Panc1 (cell line): ENCODE data around the gene TCF20. TPM values are rescaled to one million over a fixed set of nuclear protein-coding genes. Genes with fewer than 3 reads are reported as not detected.

Experiments used
- ATAC-seq: fragments of 200-7000 bp; cut with Tn5 transposase; 2 replicates; pipeline ENCODE4 v1.9.1; 2020; ENCODE audit warnings: mild to moderate bottlenecking, moderate library complexity
- BruUV-seq: library from RNA; stranded (reverse); fragments of 400-500 nt; replicated peaks from 2 replicates; lab custom pipeline; 2021; lab: Mats Ljungman, UMichigan
- CTCF ChIA-PET: fragments of 300-600 bp; sonication (Branson Sonifier 250); formaldehyde crosslinking; loops from one replicate; lab custom pipeline; 2022; ENCODE audit warnings: antibody characterized with exemption; lab: Charles Lee
- POLR2A ChIA-PET: fragments of 300-600 bp; sonication (Branson Sonifier 250); formaldehyde crosslinking; loops from one replicate; lab custom pipeline; 2022; ENCODE audit warnings: antibody characterized with exemption; lab: Charles Lee
- DNase-seq: peaks from one replicate; pipeline ENCODE4 v3.0.0-alpha.2; 2010; ENCODE audit warnings: low read depth, low spot score
- H3K27ac ChIP-seq: 2 replicates; pipeline ENCODE4 v1.5.1; 2011; ENCODE audit warnings: mild to moderate bottlenecking, low read length, inconsistent platforms
- H3K27me3 ChIP-seq: fragments of 200-500 bp; sonication (Bioruptor generic); 2 replicates; pipeline ENCODE4 v1.6.0; 2014; ENCODE audit warnings: low read length, inconsistent platforms; ENCODE audit not compliant: control insufficient read depth, insufficient read depth
- H3K36me3 ChIP-seq: fragments of 200-500 bp; sonication (Bioruptor generic); 2 replicates; pipeline ENCODE4 v1.5.1; 2014; ENCODE audit warnings: inconsistent platforms, mild to moderate bottlenecking, low read length, moderate library complexity; ENCODE audit not compliant: control insufficient read depth, insufficient read depth
- H3K4me1 ChIP-seq: 2 replicates; pipeline ENCODE4 v1.5.1; 2011; ENCODE audit warnings: inconsistent platforms, mild to moderate bottlenecking, low read length, moderate library complexity; ENCODE audit not compliant: control insufficient read depth, insufficient read depth
- H3K4me3 ChIP-seq, 2 experiments: 2 replicates each; pipeline ENCODE4 v1.5.1; 2011 to 2012; ENCODE audit warnings: low read depth in 2 of 2, low read length in 2 of 2, mild to moderate bottlenecking in 2 of 2, inconsistent platforms in 1 of 2, moderate library complexity in 1 of 2
- H3K9me3 ChIP-seq: fragments of 200-500 bp; sonication (Bioruptor generic); 2 replicates; pipeline ENCODE4 v1.5.1; 2014; ENCODE audit warnings: low read depth, mild to moderate bottlenecking, inconsistent platforms, low read length, moderate library complexity; ENCODE audit not compliant: control insufficient read depth, insufficient read depth
- CTCF ChIP-seq: fragments of 450-650 bp; IDR thresholded peaks from 2 replicates; pipeline ENCODE4 v1.5.1; 2017; ENCODE audit warnings: mild to moderate bottlenecking
- POLR2AphosphoS5 ChIP-seq: IDR thresholded peaks from 2 replicates; pipeline ENCODE4 v1.6.1; 2012; ENCODE audit warnings: mild to moderate bottlenecking, low read depth, low read length, moderate library complexity
- SIN3A ChIP-seq: IDR thresholded peaks from 2 replicates; pipeline ENCODE4 v1.6.1; 2012; ENCODE audit warnings: low read depth, mild to moderate bottlenecking, low read length, moderate library complexity, borderline replicate concordance; ENCODE audit not compliant: insufficient read depth
- TCF7L2 ChIP-seq: IDR thresholded peaks from 2 replicates; pipeline ENCODE4 v1.6.1; 2011; ENCODE audit warnings: mild to moderate bottlenecking, low read depth, low read length, inconsistent platforms
- in situ Hi-C: cut with HindIII; loops from 2 replicates; pipeline ENCODE4 v1.10.0; 2016; ENCODE audit warnings: low sequenced_read_pairs, low pct_unique_long_range_greater_than_20kb
- intact Hi-C: fragments of 100-400 bp; cut with micrococcal nuclease; formaldehyde crosslinking; loops from one replicate; pipeline ENCODE4 v1.10.0; 2022; ENCODE audit not compliant: unreplicated experiment
- total RNA-seq: library from RNA; stranded (reverse); gene quantifications from one replicate; pipeline ENCODE4 v1.2.1, GENCODE V29; 2021; ENCODE audit not compliant: unreplicated experiment
- TF ChIP-seq, protein P1 (sequence below), 2 experiments: IDR thresholded peaks; 2 replicates each; pipeline ENCODE4 v1.6.1; 2011 to 2012; ENCODE audit warnings: low read depth in 2 of 2, control low read depth in 1 of 2, low read length in 1 of 2, mild to moderate bottlenecking in 1 of 2, moderate library complexity in 1 of 2; ENCODE audit not compliant: insufficient read depth in 1 of 2

TCF20 gene
- total RNA-seq, 1 experiment from 2014 or later, result 79.8 TPM

GRCh38 chr22:42233879-42234278 is 36.6 kb downstream of the TCF20 start:
- intact Hi-C loops (no loop called here), in situ Hi-C loops (no loop called here)
- no peaks in the 10 kb centered on the region for H3K36me3 ChIP-seq
- no peak for ATAC-seq
- peaks cover 11% of the 10 kb centered on the region for H3K4me1 ChIP-seq
- TF ChIP-seq CTCF, result no peak
- TF ChIP-seq SIN3A, result no peak
- TF ChIP-seq, protein P1, sequence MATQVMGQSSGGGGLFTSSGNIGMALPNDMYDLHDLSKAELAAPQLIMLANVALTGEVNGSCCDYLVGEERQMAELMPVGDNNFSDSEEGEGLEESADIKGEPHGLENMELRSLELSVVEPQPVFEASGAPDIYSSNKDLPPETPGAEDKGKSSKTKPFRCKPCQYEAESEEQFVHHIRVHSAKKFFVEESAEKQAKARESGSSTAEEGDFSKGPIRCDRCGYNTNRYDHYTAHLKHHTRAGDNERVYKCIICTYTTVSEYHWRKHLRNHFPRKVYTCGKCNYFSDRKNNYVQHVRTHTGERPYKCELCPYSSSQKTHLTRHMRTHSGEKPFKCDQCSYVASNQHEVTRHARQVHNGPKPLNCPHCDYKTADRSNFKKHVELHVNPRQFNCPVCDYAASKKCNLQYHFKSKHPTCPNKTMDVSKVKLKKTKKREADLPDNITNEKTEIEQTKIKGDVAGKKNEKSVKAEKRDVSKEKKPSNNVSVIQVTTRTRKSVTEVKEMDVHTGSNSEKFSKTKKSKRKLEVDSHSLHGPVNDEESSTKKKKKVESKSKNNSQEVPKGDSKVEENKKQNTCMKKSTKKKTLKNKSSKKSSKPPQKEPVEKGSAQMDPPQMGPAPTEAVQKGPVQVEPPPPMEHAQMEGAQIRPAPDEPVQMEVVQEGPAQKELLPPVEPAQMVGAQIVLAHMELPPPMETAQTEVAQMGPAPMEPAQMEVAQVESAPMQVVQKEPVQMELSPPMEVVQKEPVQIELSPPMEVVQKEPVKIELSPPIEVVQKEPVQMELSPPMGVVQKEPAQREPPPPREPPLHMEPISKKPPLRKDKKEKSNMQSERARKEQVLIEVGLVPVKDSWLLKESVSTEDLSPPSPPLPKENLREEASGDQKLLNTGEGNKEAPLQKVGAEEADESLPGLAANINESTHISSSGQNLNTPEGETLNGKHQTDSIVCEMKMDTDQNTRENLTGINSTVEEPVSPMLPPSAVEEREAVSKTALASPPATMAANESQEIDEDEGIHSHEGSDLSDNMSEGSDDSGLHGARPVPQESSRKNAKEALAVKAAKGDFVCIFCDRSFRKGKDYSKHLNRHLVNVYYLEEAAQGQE (IDR thresholded peaks at IDR 0.05; ENCODE audit: insufficient read depth in 1 of 2, low read depth in 2 of 2, low read length in 1 of 2), result no peak
- no peak for TF ChIP-seq POLR2AphosphoS5
- no peak for TF ChIP-seq TCF7L2
- H3K27me3 ChIP-seq, result no peaks in the 10 kb centered on the region
- CTCF ChIA-PET, result no interaction called here
- H3K4me3 ChIP-seq, result no peak overlapping the region
- no TSS peak for BruUV-seq
- POLR2A ChIA-PET, result no interaction called here
- H3K27ac ChIP-seq, result no peak overlapping the region
- DNase-seq, result no peak
- H3K9me3 ChIP-seq, result peaks cover 3% of the 10 kb centered on the region; the same call in 1 of the 2 replicates

- in situ Hi-C loops (no loop called here), intact Hi-C loops (no loop called here)
- TF ChIP-seq SIN3A (no peak), POLR2AphosphoS5 (no peak), TCF7L2 (no peak), CTCF (no peak)
- TF ChIP-seq, protein P1 (IDR thresholded peaks at IDR 0.05; ENCODE audit: insufficient read depth in 1 of 2, low read depth in 2 of 2, low read length in 1 of 2), result no peak
- ChIA-PET CTCF (no interaction called here), POLR2A (interaction anchor here (0.7 kb wide), 1 partner anchor 119 kb away, joined by 7 read pairs; no protein-coding TSS in a partner anchor)
- no peaks in the 10 kb centered on the region for H3K9me3 ChIP-seq
- no peak overlapping the region for H3K27ac ChIP-seq
- H3K4me3 ChIP-seq, result no peak overlapping the region
- DNase-seq, result no peak
- no TSS peak for BruUV-seq
- H3K4me1 ChIP-seq, result peaks cover 11% of the 10 kb centered on the region
- no peaks in the 10 kb centered on the region for H3K27me3 ChIP-seq
- ATAC-seq, result no peak
- no peaks in the 10 kb centered on the region for H3K36me3 ChIP-seq
Observed at GRCh38 chr22:42231929-42232328, 38.5 kb downstream of the TCF20 start.
